ENCODE data around the gene OSTM1. TPM values are rescaled to one million over a fixed set of nuclear protein-coding genes. Genes with fewer than 3 reads are reported as not detected.

Gene OSTM1
- polyA plus RNA-seq, 1 of the 3 experiments (the other 2 are of a cell fraction): 10.1 TPM

DNA sequence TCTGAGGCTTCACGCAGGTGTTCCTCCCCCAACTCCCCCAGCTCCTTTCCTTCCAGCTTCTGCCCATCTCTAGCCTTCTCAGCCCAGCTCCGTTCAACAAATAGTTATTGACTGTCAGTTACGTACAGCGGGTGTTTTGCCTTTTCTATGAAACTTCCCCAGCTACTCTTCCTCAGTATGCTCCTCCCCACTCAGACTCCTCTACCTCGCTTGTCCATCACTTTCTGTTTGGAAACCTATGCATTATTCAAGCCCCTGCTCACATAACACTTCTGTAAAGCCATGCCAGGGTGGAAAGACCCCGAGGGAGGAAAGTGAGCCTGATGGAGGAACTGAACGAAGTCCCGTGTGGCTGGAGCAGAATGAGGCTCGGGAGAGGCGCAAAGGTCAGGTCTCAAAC is 47.1 kb upstream of the OSTM1 start:
- DNase-seq: no peak
- POLR2A ChIA-PET: no interaction called here
- Histone ChIP-seq H3K79me2 (ENCODE audit: insufficient read depth) (no peaks in the 10 kb centered on the region), H3K9ac (no peak overlapping the region), H3K4me3 (ENCODE audit: low read depth in 2 of 2, low read length in 1 of 2) (no peak overlapping the region), H3K27me3 (ENCODE audit: insufficient read depth) (peaks cover 22% of the 10 kb centered on the region), H3F3A (replicated peaks; ENCODE audit: insufficient read depth) (no peaks in the 10 kb centered on the region), H3K9me3 (no peaks in the 10 kb centered on the region), H4K20me1 (ENCODE audit: insufficient read depth) (no peaks in the 10 kb centered on the region), H3K36me3 (replicated peaks in 1 of 2; ENCODE audit: control insufficient read depth in 1 of 2, insufficient read depth in 2 of 2, low read length in 1 of 2) (no peaks in the 10 kb centered on the region), H3K27ac (ENCODE audit: low read depth in 2 of 2, low read length in 1 of 2) (no peak overlapping the region), H3K4me2 (no peak overlapping the region), H3K9me2 (no peaks in the 10 kb centered on the region), H2AFZ (ENCODE audit: low read depth) (no peak overlapping the region), H3K4me1 (ENCODE audit: control insufficient read depth in 1 of 2, insufficient read depth in 2 of 2, low read depth in 1 of 2, low read length in 1 of 2) (peaks cover 0 to 24% of the 10 kb centered on the region in 2 experiments; a peak in 2 of 4 replicates)
- CTCF ChIA-PET: interaction anchor here (1.1 to 1.3 kb wide), 2 partner anchors 9 to 369 kb away, joined by 3 to 4 read pairs; no protein-coding TSS in a partner anchor
- TF ChIP-seq TEAD4 (IDR thresholded peaks at IDR 0.05; ENCODE audit: borderline replicate concordance, insufficient read depth) (no peak), RFX5 (IDR thresholded peaks at IDR 0.05; ENCODE audit: low read length) (no peak), SMC3 (IDR thresholded peaks at IDR 0.05; ENCODE audit: low read depth, low read length) (no peak), JUND (IDR thresholded peaks at IDR 0.05) (no peak), NRF1 (IDR thresholded peaks at IDR 0.05; ENCODE audit: low read depth, low read length) (no peak), EP300 (IDR thresholded peaks at IDR 0.05; ENCODE audit: borderline replicate concordance in 1 of 2, low read depth in 1 of 2, low read length in 1 of 2) (no peak), RXRA (IDR thresholded peaks at IDR 0.05; ENCODE audit: borderline replicate concordance, low read depth) (no peak)
- TF ChIP-seq, protein P1, sequence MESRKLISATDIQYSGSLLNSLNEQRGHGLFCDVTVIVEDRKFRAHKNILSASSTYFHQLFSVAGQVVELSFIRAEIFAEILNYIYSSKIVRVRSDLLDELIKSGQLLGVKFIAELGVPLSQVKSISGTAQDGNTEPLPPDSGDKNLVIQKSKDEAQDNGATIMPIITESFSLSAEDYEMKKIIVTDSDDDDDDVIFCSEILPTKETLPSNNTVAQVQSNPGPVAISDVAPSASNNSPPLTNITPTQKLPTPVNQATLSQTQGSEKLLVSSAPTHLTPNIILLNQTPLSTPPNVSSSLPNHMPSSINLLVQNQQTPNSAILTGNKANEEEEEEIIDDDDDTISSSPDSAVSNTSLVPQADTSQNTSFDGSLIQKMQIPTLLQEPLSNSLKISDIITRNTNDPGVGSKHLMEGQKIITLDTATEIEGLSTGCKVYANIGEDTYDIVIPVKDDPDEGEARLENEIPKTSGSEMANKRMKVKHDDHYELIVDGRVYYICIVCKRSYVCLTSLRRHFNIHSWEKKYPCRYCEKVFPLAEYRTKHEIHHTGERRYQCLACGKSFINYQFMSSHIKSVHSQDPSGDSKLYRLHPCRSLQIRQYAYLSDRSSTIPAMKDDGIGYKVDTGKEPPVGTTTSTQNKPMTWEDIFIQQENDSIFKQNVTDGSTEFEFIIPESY (IDR thresholded peaks at IDR 0.05; ENCODE audit: borderline replicate concordance, low read depth): no peak
- TF ChIP-seq, protein P2, sequence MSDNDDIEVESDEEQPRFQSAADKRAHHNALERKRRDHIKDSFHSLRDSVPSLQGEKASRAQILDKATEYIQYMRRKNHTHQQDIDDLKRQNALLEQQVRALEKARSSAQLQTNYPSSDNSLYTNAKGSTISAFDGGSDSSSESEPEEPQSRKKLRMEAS (IDR thresholded peaks at IDR 0.05; ENCODE audit: low read depth): no peak
- 86% methylated on average over 10 of the region's 10 CpGs for WGBS (ENCODE audit: low lambda C conversion rate)

DNA sequence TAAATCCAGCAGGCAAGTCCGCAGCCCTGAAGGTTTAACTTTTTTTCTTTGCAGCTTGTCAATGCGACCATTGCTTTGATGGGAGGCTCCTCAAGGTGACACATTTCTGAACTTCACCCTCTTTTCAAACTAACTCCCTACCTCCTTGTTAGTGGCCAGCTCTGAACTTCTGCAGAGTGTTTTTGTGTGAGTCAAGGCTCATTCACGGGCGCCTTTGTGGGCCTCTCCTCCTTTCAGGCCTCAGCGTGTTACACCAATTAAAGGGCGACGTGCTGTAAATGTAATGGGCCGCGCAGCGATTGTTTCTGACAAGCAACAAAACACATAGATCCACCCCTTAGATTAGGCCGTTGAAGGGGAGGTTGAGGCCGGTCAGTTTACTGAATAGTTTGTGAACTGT is 45.8 kb upstream of the OSTM1 start:
- ChIA-PET CTCF (interaction anchor here (0.5 to 0.9 kb wide), 3 partner anchors 404 to 536 kb away, joined by 3 to 4 read pairs (median 3); no protein-coding TSS in a partner anchor), POLR2A (no interaction called here)
- Histone ChIP-seq H4K20me1 (ENCODE audit: insufficient read depth) (no peaks in the 10 kb centered on the region), H3K36me3 (replicated peaks in 1 of 2; ENCODE audit: control insufficient read depth in 1 of 2, insufficient read depth in 2 of 2, low read length in 1 of 2) (no peaks in the 10 kb centered on the region), H3K9me2 (no peaks in the 10 kb centered on the region), H3K4me1 (ENCODE audit: control insufficient read depth in 1 of 2, insufficient read depth in 2 of 2, low read depth in 1 of 2, low read length in 1 of 2) (peaks cover 0 to 28% of the 10 kb centered on the region in 2 experiments; a peak in 2 of 4 replicates), H3K27ac (ENCODE audit: low read depth in 2 of 2, low read length in 1 of 2) (no peak overlapping the region), H3K79me2 (ENCODE audit: insufficient read depth) (no peaks in the 10 kb centered on the region), H3K9me3 (no peaks in the 10 kb centered on the region), H3K4me2 (no peak overlapping the region), H3F3A (replicated peaks; ENCODE audit: insufficient read depth) (no peaks in the 10 kb centered on the region), H2AFZ (ENCODE audit: low read depth) (no peak overlapping the region), H3K4me3 (ENCODE audit: low read depth in 2 of 2, low read length in 1 of 2) (no peak overlapping the region), H3K9ac (no peak overlapping the region), H3K27me3 (ENCODE audit: insufficient read depth) (peaks cover 35% of the 10 kb centered on the region)
- TF ChIP-seq, protein P3, sequence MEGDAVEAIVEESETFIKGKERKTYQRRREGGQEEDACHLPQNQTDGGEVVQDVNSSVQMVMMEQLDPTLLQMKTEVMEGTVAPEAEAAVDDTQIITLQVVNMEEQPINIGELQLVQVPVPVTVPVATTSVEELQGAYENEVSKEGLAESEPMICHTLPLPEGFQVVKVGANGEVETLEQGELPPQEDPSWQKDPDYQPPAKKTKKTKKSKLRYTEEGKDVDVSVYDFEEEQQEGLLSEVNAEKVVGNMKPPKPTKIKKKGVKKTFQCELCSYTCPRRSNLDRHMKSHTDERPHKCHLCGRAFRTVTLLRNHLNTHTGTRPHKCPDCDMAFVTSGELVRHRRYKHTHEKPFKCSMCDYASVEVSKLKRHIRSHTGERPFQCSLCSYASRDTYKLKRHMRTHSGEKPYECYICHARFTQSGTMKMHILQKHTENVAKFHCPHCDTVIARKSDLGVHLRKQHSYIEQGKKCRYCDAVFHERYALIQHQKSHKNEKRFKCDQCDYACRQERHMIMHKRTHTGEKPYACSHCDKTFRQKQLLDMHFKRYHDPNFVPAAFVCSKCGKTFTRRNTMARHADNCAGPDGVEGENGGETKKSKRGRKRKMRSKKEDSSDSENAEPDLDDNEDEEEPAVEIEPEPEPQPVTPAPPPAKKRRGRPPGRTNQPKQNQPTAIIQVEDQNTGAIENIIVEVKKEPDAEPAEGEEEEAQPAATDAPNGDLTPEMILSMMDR (IDR thresholded peaks at IDR 0.05): no peak
- TF ChIP-seq RAD21 (IDR thresholded peaks at IDR 0.05; ENCODE audit: low read length) (no peak), TEAD4 (IDR thresholded peaks at IDR 0.05; ENCODE audit: borderline replicate concordance, insufficient read depth) (no peak), MXI1 (IDR thresholded peaks at IDR 0.05; ENCODE audit: low read depth, low read length) (no peak), GATA2 (CRISPR knock-in tag; IDR thresholded peaks at IDR 0.05) (no peak), ELF1 (IDR thresholded peaks at IDR 0.05) (no peak), TCF12 (IDR thresholded peaks at IDR 0.05) (no peak), FOXJ3 (CRISPR knock-in tag; IDR thresholded peaks at IDR 0.05) (no peak), FOSL2 (IDR thresholded peaks at IDR 0.05; ENCODE audit: borderline replicate concordance, low read depth) (no peak)
- TF ChIP-seq, protein P4, sequence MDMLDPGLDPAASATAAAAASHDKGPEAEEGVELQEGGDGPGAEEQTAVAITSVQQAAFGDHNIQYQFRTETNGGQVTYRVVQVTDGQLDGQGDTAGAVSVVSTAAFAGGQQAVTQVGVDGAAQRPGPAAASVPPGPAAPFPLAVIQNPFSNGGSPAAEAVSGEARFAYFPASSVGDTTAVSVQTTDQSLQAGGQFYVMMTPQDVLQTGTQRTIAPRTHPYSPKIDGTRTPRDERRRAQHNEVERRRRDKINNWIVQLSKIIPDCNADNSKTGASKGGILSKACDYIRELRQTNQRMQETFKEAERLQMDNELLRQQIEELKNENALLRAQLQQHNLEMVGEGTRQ (IDR thresholded peaks at IDR 0.05; ENCODE audit: borderline replicate concordance, low read depth, low read length): no peak
- TF ChIP-seq, protein P5, sequence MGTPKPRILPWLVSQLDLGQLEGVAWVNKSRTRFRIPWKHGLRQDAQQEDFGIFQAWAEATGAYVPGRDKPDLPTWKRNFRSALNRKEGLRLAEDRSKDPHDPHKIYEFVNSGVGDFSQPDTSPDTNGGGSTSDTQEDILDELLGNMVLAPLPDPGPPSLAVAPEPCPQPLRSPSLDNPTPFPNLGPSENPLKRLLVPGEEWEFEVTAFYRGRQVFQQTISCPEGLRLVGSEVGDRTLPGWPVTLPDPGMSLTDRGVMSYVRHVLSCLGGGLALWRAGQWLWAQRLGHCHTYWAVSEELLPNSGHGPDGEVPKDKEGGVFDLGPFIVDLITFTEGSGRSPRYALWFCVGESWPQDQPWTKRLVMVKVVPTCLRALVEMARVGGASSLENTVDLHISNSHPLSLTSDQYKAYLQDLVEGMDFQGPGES (IDR thresholded peaks at IDR 0.05; ENCODE audit: low read depth, low read length): no peak
- TF ChIP-seq, protein P2 (IDR thresholded peaks at IDR 0.05; ENCODE audit: low read depth): no peak
- TF ChIP-seq, protein P6, sequence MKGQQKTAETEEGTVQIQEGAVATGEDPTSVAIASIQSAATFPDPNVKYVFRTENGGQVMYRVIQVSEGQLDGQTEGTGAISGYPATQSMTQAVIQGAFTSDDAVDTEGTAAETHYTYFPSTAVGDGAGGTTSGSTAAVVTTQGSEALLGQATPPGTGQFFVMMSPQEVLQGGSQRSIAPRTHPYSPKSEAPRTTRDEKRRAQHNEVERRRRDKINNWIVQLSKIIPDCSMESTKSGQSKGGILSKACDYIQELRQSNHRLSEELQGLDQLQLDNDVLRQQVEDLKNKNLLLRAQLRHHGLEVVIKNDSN (IDR thresholded peaks at IDR 0.05; ENCODE audit: borderline replicate concordance, low read depth): no peak
- 95% methylated on average over 12 of the region's 12 CpGs for WGBS (ENCODE audit: low lambda C conversion rate)
- DNase-seq: no peak

Measured in SK-N-SH (cell line).